Thoracic aorta (tissue), 2 donors: ENCODE results near the gene ABCG4. TPM values are rescaled to one million over a fixed set of nuclear protein-coding genes. Genes with fewer than 3 reads are reported as not detected.

Experiments used
- ATAC-seq: fragments of 150-250 bp; one replicate; pipeline ENCODE4 v1.8.0; 2017; ENCODE audit warnings: low read depth; ENCODE audit not compliant: insufficient number of reproducible peaks, low FRiP score
- DNase-seq: peaks from one replicate; pipeline ENCODE4 v3.0.0-alpha.2; 2020; ENCODE audit warnings: low spot score
- H3K27ac ChIP-seq, 2 donors: fragments of 200-600 bp; sonication (generic); 1 replicate in 1 of 2; 2 replicates in 1 of 2; pipeline ENCODE4 v1.5.1; 2016; ENCODE audit warnings: mild to moderate bottlenecking in 2 of 2, moderate library complexity in 2 of 2
- H3K27me3 ChIP-seq: fragments of 200-600 bp; sonication (generic); replicated peaks from 2 replicates; pipeline ENCODE4 v1.6.0; 2016; ENCODE audit warnings: mild to moderate bottlenecking; ENCODE audit not compliant: insufficient read depth
- H3K36me3 ChIP-seq: fragments of 200-600 bp; sonication (generic); one replicate; pipeline ENCODE4 v1.5.1; 2016
- H3K4me1 ChIP-seq, 2 donors: fragments of 200-600 bp; sonication (generic); 1 replicate in 1 of 2; 2 replicates in 1 of 2; pipeline versions ENCODE4 v1.5.1 to v1.6.0; 2016; ENCODE audit warnings: low read depth in 2 of 2, mild to moderate bottlenecking in 1 of 2; ENCODE audit not compliant: control insufficient read depth in 1 of 2
- H3K4me3 ChIP-seq: fragments of 200-600 bp; sonication (generic); 2 replicates; pipeline ENCODE4 v1.5.1; 2016; ENCODE audit warnings: mild to moderate bottlenecking
- H3K9me3 ChIP-seq: fragments of 200-600 bp; sonication (generic); 2 replicates; pipeline ENCODE4 v1.5.1; 2016
- total RNA-seq, 2 donors: library from RNA; depleted of rRNA; stranded (reverse); fragments of >200 nt; gene quantifications; one replicate each; pipeline versions ENCODE4 v1.1.0 to v1.2.3, GENCODE V29; 2016
- TF ChIP-seq, protein P1 (sequence below): fragments of 200-600 bp; sonication (generic); IDR thresholded peaks from one replicate; pipeline ENCODE4 v1.5.1; 2019; ENCODE audit warnings: antibody characterized with exemption

Gene ABCG4
- total RNA-seq, 2 donors from 2014 or later: 1.6 TPM; not detected in 1

DNA sequence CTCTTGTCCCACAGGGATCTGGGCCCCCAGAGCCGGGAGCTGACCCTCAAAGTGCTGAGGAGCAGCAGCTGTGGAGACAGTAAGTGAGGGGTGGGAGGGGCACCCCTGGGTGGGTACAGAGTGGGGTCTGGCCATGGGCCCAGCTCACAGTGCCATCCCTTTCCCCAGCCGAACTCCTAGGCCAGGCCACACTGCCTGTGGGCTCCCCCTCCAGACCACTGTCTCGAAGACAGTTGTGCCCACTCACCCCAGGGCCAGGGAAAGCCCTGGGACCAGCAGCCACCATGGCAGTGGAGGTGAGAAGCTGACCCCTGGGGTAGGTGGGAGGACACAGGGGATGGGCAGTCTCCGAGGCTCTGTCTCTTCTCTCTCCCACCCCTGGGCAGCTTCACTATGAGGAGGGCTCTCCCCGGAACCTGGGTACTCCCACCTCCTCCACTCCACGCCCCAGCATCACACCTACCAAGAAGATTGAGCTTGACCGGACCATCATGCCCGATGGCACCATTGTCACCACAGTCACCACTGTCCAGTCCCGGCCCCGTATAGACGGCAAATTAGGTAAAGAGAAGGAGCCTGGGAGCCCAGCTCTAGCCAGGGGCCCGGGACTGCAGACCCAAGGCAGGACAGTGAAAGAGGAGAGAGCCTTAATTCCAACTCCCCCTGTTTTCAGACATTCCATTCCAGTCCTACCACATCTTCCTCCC lies 36.4 kb upstream of the ABCG4 start:
- Histone ChIP-seq H3K4me1 (peaks cover 7 to 27% of the 10 kb centered on the region in 2 donors), H3K27me3 (no peaks in the 10 kb centered on the region), H3K9me3 (no peaks in the 10 kb centered on the region), H3K36me3 (peaks cover 33% of the 10 kb centered on the region), H3K4me3 (no peak overlapping the region), H3K27ac (no peak overlapping the region)
- no peak for DNase-seq
- TF ChIP-seq, protein P1, sequence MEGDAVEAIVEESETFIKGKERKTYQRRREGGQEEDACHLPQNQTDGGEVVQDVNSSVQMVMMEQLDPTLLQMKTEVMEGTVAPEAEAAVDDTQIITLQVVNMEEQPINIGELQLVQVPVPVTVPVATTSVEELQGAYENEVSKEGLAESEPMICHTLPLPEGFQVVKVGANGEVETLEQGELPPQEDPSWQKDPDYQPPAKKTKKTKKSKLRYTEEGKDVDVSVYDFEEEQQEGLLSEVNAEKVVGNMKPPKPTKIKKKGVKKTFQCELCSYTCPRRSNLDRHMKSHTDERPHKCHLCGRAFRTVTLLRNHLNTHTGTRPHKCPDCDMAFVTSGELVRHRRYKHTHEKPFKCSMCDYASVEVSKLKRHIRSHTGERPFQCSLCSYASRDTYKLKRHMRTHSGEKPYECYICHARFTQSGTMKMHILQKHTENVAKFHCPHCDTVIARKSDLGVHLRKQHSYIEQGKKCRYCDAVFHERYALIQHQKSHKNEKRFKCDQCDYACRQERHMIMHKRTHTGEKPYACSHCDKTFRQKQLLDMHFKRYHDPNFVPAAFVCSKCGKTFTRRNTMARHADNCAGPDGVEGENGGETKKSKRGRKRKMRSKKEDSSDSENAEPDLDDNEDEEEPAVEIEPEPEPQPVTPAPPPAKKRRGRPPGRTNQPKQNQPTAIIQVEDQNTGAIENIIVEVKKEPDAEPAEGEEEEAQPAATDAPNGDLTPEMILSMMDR: no peak
- no peak for ATAC-seq

DNA sequence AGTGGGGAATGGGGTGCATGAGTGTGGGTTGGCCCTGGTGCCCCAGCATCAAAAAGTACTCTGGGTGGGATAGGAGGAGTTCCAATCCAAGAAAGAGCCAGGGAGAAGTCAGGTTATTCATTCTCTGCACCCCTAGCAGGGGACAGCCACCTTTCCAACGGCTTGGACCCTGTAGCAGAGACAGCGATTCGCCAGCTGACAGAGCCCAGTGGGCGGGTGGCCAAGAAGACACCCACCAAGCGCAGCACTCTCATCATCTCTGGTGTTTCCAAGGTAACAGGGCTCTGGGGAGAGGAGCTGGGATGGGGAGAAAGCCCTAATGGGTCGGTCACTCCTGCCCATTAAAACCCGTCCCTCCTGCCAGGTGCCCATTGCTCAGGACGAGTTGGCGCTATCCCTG lies 35.1 kb upstream of the ABCG4 start:
- Histone ChIP-seq H3K4me3 (no peak overlapping the region), H3K9me3 (no peaks in the 10 kb centered on the region), H3K36me3 (peaks cover 33% of the 10 kb centered on the region), H3K27me3 (no peaks in the 10 kb centered on the region), H3K27ac (no peak overlapping the region), H3K4me1 (peaks cover 7 to 17% of the 10 kb centered on the region in 2 donors)
- DNase-seq (no peak), ATAC-seq (no peak)
- TF ChIP-seq, protein P1: no peak

DNA sequence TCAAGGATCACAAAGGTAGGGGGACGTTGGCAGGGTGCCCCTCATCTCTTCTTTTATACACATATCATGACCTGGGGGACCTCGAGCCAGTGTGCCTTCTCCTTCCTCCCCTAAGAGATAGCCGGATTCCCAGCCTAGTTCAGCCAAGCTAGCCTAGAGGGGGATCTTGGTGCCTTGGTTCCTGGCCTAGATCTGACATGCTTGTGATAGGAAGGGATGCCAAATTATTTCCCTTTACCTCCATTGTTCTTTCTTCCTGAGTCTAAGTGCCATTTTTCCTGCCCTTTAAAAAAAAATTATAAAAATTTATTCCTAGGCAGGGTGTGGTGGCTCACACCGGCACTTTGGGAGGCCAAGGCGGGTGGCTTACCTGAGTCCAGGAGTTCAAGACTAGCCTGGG lies 34.5 kb upstream of the ABCG4 start:
- Histone ChIP-seq H3K27ac (no peak overlapping the region), H3K27me3 (no peaks in the 10 kb centered on the region), H3K9me3 (no peaks in the 10 kb centered on the region), H3K4me1 (peaks cover under 1 to 11% of the 10 kb centered on the region in 2 donors), H3K36me3 (peaks cover 33% of the 10 kb centered on the region), H3K4me3 (no peak overlapping the region)
- TF ChIP-seq, protein P1: no peak
- ATAC-seq (no peak), DNase-seq (no peak)

DNA sequence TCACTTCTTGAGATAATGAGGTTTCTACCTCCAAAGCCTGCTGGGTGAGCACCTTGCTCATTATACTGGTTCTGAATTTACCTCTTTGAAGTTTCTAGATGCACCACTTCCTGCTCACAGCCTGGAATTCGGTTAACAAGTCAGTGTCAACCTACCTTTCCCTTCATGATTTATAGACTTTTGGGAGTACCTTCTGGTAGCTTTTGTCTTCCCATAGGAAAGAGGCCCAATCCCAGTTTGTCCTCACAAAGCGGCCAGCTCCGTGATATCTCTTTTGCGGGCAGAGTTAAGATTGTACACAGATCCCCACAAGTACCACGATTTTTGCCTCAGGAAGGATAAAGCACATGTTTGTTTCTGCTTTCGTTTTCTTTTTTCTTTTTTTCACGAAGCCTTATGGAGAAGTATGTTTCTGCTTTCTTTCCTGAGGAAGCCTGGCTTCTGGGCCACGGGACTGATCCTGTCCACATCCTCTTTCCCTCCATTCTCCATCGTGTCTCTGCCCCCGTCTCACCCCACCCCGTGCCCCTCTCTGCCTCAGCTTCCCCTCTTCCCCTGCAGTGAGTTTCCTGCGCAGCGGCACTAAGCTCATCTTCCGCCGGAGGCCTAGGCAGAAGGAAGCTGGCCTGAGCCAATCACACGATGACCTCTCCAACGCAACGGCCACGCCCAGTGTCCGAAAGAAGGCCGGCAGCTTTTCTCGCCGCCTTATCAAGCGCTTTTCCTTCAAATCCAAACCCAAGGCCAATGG lies 33.2 kb upstream of the ABCG4 start:
- Histone ChIP-seq H3K9me3 (no peaks in the 10 kb centered on the region), H3K4me3 (peak overlapping the region; percentile 44), H3K27me3 (no peaks in the 10 kb centered on the region), H3K36me3 (peaks cover 32% of the 10 kb centered on the region), H3K4me1 (peaks cover 0 to 2% of the 10 kb centered on the region in 2 donors), H3K27ac (peak overlapping the region in 1 of 2 donors; percentile 65)
- DNase-seq: no peak
- TF ChIP-seq, protein P1: no peak
- ATAC-seq: no peak

DNA sequence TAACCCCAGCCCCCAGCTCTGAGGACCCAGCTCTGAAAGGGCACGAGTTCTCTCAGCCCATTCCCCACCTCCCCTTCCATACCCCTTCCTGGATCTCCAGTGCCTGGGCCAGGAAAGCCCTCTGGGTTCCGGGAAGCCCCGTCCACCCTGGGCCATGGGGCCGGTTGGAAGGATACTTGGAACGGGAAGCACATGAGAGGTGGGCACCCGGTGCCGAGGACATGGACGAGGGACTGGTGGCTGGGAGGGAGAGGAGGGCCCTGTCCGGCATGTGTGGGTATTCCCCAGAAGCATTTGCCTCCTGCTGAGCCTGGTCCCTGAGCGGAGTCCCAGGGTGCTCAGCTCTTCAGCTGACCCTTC lies 32.6 kb upstream of the ABCG4 start:
- Histone ChIP-seq H3K27me3 (no peaks in the 10 kb centered on the region), H3K27ac (peak overlapping the region in 1 of 2 donors; percentile 65), H3K36me3 (peaks cover 27% of the 10 kb centered on the region), H3K4me3 (peak overlapping the region; percentile 44), H3K9me3 (no peaks in the 10 kb centered on the region), H3K4me1 (peaks cover 0 to 6% of the 10 kb centered on the region in 2 donors)
- no peak for DNase-seq
- TF ChIP-seq, protein P1: no peak
- ATAC-seq: no peak
